ENCODE results near the gene NTN1.

The NTN1 gene

GRCh38 chr17:9195961-9196670 lies 174.8 kb downstream of the NTN1 start:
- no peak for DNase-seq (ENCODE audit: low read depth)

GRCh38 chr17:9199571-9200551 lies 178.6 kb downstream of the NTN1 start:
- no peak for DNase-seq (ENCODE audit: low read depth)

GRCh38 chr17:9200699-9201359 lies 179.5 kb downstream of the NTN1 start:
- DNase-seq (ENCODE audit: low read depth): no peak

- no peak for DNase-seq (ENCODE audit: low read depth)
Measured at GRCh38 chr17:9202532-9202931, 181.2 kb downstream of the NTN1 start.

GRCh38 chr17:9203771-9204425 lies 182.6 kb downstream of the NTN1 start:
- no peak for DNase-seq (ENCODE audit: low read depth)

DNA sequence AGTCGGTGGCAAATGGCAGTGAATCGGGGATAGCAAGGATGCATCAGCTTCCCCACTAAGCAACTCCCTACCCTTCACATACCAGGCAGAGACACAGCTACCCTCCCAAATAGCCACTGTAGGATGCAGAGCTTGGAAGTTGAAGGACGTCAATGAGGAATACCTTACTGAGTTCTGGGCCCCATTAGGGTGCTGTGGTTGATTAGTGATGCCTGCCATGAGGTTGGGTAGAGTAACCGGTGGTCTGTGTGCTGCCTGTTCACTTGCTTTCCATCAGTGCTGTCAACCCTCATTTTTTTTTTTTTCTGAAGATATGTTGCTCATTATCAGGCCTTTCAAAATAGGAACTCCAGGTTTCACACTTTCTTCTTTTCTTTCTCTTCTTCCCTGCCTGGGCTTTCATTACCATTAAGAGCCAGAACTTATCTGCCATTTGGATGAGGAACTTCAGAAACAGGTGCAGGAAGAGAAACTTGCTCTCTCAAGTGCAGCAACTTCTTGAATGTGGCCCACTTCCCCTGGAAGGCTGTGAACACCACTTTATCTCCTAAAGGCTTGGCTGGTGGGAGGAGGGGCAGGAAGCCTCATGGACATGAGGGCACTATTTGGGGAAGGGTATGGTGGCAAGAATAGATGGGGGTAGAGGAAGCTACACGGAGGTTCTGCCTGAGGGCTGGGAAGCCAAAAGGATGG lies 183.5 kb downstream of the NTN1 start:
- DNase-seq (ENCODE audit: low read depth): no peak

DNA sequence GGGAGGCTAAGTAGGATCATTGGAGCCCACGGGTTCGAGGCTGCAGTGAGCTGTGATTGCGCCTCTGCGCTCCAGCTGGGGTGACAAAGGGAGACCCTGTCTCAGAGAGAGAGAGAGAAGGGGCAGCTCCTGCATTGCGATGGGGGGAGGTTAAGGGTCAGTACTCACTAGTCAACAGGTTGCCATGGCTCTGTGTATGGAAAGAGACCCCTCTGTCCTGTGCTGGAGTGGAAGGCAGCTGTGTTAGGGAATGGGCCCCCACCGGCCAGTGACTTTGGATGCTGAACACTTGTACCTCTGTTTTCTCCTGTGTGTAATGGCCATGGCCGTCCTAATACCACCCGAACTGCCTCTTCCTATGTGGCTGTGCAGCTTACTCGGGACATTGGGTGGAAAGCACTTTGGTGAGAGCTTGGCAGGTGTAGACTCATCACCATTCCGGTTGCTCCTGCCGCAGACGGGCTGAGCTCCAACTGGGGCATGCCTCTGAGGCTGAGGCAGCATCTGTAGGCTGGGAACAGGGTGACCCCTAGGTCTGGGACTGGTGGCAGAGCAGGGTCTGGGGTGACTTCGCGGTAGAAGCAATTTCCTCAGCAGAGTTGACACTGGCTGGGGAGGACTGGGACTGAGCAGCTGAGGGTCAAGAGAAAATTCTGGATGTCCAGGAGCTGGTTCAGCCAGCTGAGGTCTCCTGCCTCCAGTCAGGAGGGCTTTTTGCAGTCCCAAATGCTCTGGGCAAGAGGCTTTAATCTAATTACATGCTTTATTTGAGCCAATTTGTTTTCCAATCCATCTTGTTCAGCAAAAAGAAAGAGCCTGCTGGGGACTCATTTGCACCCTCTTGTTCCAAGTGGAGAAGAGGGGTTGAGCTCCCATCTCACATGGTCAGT lies 184.5 kb downstream of the NTN1 start:
- DNase-seq (ENCODE audit: low read depth): no peak

DNA sequence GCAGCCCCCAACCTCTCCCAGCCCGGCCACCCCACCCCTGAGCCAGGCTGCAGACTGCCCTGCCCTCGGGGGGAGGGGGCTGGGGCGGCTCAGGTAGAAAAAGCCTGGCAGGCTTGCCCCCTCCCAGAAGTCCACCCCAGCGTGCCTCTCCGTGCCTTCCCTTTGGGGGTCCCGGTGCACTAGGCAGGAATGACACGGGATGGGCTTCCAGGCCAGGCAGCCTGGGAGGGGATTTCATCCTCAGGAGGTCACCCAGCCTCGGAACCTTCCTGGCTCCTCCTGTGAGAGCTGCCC lies 185.0 kb downstream of the NTN1 start:
- DNase-seq (ENCODE audit: low read depth): no peak

- DNase-seq (ENCODE audit: low read depth): no peak
Measured at GRCh38 chr17:9206741-9207332, 185.5 kb downstream of the NTN1 start.

DNA sequence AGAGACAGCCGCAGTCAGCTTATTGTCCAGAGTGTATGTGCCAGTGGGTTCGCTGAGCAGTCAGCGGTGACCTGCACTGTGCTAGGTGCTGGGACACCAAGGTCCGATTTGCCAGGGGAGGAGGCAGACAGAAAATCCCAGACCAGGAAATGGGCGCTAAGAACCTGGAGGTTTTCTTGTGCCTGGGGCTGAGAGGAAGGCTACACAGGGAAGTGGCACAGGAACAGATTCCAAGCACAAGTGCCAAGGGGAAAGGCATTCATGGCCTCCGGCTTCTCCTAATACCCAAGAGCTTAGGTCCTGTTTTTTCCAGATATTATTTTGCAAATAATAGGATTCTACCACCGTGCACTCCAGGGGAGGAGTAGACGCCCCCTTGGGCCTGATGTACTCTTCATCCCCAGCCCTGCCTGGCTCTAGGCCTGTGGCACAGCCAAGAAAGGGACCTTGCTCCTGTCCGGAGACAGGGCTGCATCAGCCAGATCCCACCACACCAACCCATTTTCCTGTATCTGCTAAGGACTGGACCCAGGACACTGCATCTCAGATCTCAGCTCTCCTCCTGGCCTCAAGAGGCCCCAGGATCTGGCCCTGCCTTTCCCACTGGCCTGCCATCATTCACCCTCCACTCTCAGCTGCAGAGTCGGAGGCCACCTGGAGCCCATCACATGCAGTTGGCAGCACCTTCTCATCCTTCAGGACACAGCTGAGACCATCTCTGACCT lies 187.2 kb downstream of the NTN1 start:
- no peak for DNase-seq (ENCODE audit: low read depth)

DNA sequence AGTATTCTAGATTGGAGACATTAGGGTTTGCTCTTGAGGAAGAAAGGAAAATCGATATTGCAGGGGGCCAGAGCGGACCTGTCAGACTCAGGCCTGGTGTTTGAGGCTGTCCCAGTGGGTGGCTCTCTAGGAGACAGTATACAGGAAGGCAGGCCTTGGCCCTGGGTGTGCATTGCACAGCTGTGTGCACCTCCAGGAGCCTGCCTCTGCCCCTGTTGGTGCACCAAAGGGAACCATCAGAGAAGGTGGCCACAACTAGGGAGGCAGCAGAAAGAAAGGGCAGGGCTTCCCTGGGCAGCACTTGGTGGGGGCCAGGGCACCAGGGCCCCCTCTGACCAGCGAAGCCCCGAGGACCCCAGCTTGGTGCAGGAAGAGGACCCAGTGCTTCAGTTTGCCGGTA lies 188.0 kb downstream of the NTN1 start:
- DNase-seq (ENCODE audit: low read depth): no peak

DNA sequence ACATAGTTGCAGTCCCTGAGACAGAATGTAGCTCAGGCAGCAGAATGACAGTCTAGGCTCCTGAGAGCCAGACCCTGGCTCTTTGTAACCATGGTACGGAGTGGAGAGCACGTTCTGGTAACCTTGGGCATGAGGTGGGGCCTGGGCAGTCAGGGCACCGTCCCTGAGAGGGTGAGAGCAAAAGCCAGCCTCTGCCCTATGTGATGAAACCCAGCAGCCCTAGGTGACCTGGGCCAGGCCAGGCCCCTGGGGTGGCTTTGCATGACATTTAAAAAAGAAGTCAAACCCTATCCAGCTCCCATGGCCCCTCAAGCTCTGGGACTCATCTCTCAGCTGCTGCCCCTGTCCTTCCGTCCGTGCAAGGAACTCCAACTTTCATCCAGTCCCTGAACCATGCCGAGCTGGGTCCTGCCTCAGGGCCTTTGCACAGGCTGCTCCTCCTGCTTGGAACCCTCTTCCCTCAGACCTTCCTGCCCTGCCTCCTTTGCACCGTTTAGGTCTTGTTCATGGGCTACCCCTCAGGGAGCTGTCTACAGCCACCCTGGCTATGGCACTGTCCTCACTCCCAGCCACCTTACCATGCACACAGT lies 188.6 kb downstream of the NTN1 start:
- DNase-seq (ENCODE audit: low read depth): no peak

GRCh38 chr17:9211133-9211765 lies 189.9 kb downstream of the NTN1 start:
- DNase-seq (ENCODE audit: low read depth): no peak

DNA sequence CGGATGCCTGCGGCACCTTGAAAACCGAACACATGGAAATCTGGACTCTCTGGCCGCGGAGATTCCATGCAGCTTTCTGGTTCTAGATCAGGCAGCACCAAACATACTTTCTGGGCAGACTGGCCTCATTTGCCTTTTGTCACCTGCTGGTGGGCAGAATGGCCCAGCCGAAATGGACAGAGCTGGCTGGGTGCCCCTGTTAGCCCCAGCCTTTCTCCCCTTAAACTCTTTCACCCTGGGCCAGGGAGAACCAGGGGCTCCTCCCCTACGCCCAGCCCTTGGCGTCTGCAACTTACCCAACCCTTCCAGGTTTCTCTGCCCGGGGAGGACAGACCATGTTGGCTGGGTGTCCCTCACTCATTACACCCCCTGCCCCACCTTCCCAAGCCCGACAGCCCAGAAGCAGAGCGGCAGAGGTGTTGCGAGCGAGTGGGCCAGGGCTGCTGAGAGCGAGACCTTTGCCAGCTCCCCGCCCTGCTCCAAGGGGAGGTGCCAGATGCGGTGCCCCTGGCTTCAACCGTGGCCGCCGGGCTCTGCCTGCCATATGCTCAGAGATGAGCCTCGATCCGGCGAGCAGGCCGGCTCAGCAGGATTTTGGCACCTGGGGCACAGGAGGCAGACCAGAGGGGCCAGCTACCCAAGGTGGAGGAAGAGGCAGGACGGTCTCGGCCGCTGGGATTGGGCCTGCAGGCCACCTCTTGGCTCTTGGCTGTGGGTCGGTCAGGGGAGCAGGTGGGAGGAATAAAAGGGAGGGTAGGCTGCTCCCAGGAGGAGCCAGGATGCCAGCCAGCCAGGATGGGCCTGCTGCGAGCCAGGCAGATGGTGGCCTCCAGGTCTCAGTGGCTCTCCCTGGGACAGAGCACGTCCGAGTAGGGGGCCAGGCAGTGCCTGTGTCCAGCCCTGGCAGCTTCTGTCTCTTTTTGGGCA lies 191.3 kb downstream of the NTN1 start:
- no peak for DNase-seq (ENCODE audit: low read depth)

- DNase-seq (ENCODE audit: low read depth): no peak
Measured at GRCh38 chr17:9213303-9213640, 192.0 kb downstream of the NTN1 start.

DNA sequence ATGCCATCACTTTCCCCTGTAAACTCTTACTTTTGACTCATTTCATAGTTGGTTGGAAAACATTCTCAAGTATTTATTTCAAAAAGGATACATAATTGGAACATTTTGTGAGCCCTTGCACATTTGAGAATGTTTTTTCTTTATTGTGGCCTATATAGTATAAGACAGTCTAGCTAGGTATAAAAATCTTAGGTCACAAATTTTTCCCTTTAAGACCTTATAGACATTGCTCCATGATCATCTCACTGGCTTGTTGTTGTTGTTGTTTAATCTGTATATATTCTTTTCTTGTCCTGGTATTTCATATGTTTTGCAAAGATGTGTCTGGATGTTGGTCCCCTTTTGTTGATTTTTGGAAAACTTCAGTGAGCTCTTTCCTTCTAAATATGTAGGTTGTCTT lies 194.2 kb downstream of the NTN1 start:
- no peak for DNase-seq (ENCODE audit: low read depth)

DNA sequence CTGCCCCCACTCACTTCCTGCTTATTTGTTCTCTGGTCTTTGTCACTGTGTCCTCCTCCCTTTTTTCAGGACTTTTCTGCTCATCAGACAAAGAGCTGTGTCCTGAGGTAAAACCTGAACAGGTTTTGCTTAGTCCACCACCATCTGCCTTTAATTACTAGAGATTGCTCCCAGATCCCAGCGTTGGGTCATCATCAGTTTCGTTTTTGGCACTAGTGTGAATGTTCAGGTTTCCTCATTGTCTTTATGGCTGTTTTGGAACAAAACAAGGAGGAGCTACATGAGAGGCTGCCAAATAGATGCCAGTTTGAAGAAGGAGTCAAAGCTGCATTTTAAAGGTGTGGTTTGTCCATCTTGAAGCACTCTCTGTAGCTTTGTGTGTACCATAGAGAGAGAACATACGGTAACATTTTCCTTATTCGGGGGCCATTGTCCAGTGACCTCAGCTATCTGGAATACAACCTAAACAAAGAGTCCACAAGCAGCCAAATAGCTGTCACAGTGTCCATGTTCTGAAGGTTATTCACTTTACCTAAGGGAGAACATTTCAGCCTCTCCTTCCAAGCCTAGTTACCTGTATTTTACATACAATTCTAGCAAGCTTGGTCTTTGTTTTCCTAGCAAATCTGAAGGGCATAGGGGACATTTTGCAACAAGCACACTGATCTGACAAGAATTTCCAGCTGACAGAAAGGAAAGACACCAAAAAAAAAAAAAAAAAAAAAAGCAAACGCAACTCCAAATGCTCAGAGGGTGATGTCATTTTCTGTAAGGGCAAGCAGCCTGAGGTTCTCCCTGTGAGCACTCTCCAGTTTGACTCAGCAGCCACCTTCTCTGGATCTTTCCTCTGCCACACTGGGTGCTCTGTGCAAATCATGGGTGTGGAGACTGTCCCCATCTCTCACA lies 196.1 kb downstream of the NTN1 start:
- DNase-seq (ENCODE audit: low read depth): no peak
